GM23338 (cell line): ENCODE measurements around the gene TBX1. TPM values are rescaled to one million over a fixed set of nuclear protein-coding genes. Genes with fewer than 3 reads are reported as not detected.

Source experiments
- ATAC-seq: fragments of 200-7000 bp; cut with Tn5 transposase; 3 replicates; pipeline ENCODE4 v1.9.1; 2020
- DNase-seq: peaks from one replicate; pipeline ENCODE4 v3.0.0-alpha.2; 2015; ENCODE audit warnings: low spot score
- H2AFZ ChIP-seq: fragments of 200-600 bp; sonication (generic); 2 replicates; pipeline ENCODE4 v1.8.0; 2016; ENCODE audit warnings: antibody characterized with exemption, mild to moderate bottlenecking, moderate library complexity
- H3F3A ChIP-seq: fragments of 200-600 bp; sonication (generic); replicated peaks from 2 replicates; pipeline ENCODE4 v1.8.0; 2017; ENCODE audit warnings: antibody characterized with exemption, mixed run types, low read depth
- H3K27ac ChIP-seq: fragments of 200-600 bp; sonication (generic); 2 replicates; pipeline ENCODE4 v1.6.1; 2016; ENCODE audit warnings: low read depth
- H3K27me3 ChIP-seq: fragments of 200-600 bp; sonication (generic); 2 replicates; pipeline ENCODE4 v1.8.0; 2016; ENCODE audit warnings: mild to moderate bottlenecking, mixed run types, moderate library complexity; ENCODE audit not compliant: insufficient read depth
- H3K36me3 ChIP-seq: fragments of 200-600 bp; sonication (generic); 2 replicates; pipeline ENCODE4 v1.8.0; 2016; ENCODE audit warnings: mild to moderate bottlenecking; ENCODE audit not compliant: insufficient read depth
- H3K4me1 ChIP-seq: fragments of 200-600 bp; sonication (generic); 2 replicates; pipeline ENCODE4 v1.8.0; 2016; ENCODE audit warnings: mild to moderate bottlenecking, moderate library complexity; ENCODE audit not compliant: insufficient read depth
- H3K4me2 ChIP-seq: fragments of 200-600 bp; sonication (generic); 2 replicates; pipeline ENCODE4 v1.7.1; 2017; ENCODE audit warnings: mixed run types
- H3K4me3 ChIP-seq: fragments of 200-600 bp; sonication (generic); 2 replicates; pipeline ENCODE4 v1.6.1; 2016; ENCODE audit warnings: mixed run types
- H3K79me2 ChIP-seq: fragments of 200-600 bp; sonication (generic); replicated peaks from 2 replicates; pipeline ENCODE4 v1.8.0; 2017; ENCODE audit warnings: mild to moderate bottlenecking; ENCODE audit not compliant: insufficient read depth
- H3K9me2 ChIP-seq: fragments of 200-600 bp; sonication (generic); 2 replicates; pipeline ENCODE4 v1.8.0; 2017; ENCODE audit not compliant: insufficient read depth
- H4K20me1 ChIP-seq: fragments of 200-600 bp; sonication (generic); replicated peaks from 2 replicates; pipeline ENCODE4 v1.8.0; 2017; ENCODE audit warnings: mild to moderate bottlenecking; ENCODE audit not compliant: insufficient read depth
- H3K27ac Mint-ChIP-seq: 2 replicates; pipeline ENCODE4 v1.8.0; 2020; ENCODE audit warnings: inconsistent platforms, mild to moderate bottlenecking, moderate library complexity, mixed read lengths
- H3K27me3 Mint-ChIP-seq: 3 replicates; pipeline ENCODE4 v1.8.0; 2022; ENCODE audit warnings: low read depth, mild to moderate bottlenecking, moderate library complexity, mixed read lengths, inconsistent platforms; ENCODE audit not compliant: insufficient read depth, poor library complexity
- H3K36me3 Mint-ChIP-seq: 3 replicates; pipeline ENCODE4 v1.8.0; 2021; ENCODE audit warnings: low read depth, mild to moderate bottlenecking, inconsistent platforms, moderate library complexity, mixed read lengths
- H3K4me1 Mint-ChIP-seq: 3 replicates; pipeline ENCODE4 v1.8.0; 2020; ENCODE audit warnings: mild to moderate bottlenecking, inconsistent platforms, mixed read lengths
- H3K4me3 Mint-ChIP-seq: 3 replicates; pipeline ENCODE4 v1.8.0; 2021; ENCODE audit warnings: moderate library complexity, mild to moderate bottlenecking, inconsistent platforms, mixed read lengths
- H3K9me3 Mint-ChIP-seq: 3 replicates; pipeline ENCODE4 v1.8.0; 2020; ENCODE audit warnings: moderate library complexity, mild to moderate bottlenecking, inconsistent platforms, mixed read lengths
- EZH2 ChIP-seq: fragments of 200-600 bp; sonication (generic); IDR thresholded peaks from one replicate; pipeline ENCODE4 v1.8.0; 2017; ENCODE audit warnings: antibody characterized with exemption, mild to moderate bottlenecking, low read depth; ENCODE audit not compliant: unreplicated experiment
- EZH2phosphoT487 ChIP-seq: fragments of 200-600 bp; sonication (generic); IDR thresholded peaks from one replicate; pipeline ENCODE4 v1.8.1; 2018; ENCODE audit warnings: antibody characterized with exemption; ENCODE audit not compliant: unreplicated experiment
- polyA plus RNA-seq: library from polyadenylated mRNA; unstranded; fragments of >200 nt; fragmentation: Nextera tagmentation; extraction: Ambion mirVana; gene quantifications from 2 replicates; pipeline ENCODE4 v1.2.1, GENCODE V29; 2016
- total RNA-seq: library from RNA; depleted of rRNA; stranded (reverse); fragments of >200 nt; shearing (Covaris generic); gene quantifications from 2 replicates; pipeline ENCODE4 v1.2.3, GENCODE V29; 2014
- TF ChIP-seq, protein P1 (sequence below): fragments of 250-450 bp; sonication (Bioruptor Pico); IDR thresholded peaks from 2 replicates; pipeline ENCODE4 v1.5.0; 2020; ENCODE audit warnings: mild to moderate bottlenecking, moderate library complexity
- TF ChIP-seq, protein P2 (sequence below): IDR thresholded peaks from 2 replicates; pipeline ENCODE4 v1.6.1; 2016; ENCODE audit warnings: antibody characterized with exemption

The TBX1 gene
- total and polyA plus RNA-seq, 2 experiments from 2014 or later: 0.19 to 0.66 TPM

DNA sequence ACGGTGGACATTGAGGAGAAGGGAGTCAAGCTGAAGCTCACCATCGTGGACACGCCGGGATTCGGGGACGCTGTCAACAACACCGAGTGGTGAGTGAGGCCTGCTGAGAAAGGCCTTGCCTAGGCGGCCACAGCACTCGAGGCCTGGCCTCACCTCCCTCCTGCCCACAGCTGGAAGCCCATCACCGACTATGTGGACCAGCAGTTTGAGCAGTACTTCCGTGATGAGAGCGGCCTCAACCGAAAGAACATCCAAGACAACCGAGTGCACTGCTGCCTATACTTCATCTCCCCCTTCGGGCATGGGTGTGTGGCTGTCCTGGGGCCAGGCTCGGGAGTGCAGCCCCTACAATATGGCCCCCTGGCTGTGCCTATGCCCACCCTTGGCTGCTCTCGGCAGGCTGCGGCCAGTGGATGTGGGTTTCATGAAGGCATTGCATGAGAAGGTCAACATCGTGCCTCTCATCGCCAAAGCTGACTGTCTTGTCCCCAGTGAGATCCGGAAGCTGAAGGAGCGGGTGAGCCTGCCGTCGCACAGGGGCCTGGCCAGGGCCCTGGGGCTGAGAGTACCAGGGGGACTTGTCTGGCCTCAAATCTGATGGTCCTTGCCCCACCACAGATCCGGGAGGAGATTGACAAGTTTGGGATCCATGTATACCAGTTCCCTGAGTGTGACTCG is 40.3 kb upstream of the TBX1 start (continued):
- TF ChIP-seq, protein P1, sequence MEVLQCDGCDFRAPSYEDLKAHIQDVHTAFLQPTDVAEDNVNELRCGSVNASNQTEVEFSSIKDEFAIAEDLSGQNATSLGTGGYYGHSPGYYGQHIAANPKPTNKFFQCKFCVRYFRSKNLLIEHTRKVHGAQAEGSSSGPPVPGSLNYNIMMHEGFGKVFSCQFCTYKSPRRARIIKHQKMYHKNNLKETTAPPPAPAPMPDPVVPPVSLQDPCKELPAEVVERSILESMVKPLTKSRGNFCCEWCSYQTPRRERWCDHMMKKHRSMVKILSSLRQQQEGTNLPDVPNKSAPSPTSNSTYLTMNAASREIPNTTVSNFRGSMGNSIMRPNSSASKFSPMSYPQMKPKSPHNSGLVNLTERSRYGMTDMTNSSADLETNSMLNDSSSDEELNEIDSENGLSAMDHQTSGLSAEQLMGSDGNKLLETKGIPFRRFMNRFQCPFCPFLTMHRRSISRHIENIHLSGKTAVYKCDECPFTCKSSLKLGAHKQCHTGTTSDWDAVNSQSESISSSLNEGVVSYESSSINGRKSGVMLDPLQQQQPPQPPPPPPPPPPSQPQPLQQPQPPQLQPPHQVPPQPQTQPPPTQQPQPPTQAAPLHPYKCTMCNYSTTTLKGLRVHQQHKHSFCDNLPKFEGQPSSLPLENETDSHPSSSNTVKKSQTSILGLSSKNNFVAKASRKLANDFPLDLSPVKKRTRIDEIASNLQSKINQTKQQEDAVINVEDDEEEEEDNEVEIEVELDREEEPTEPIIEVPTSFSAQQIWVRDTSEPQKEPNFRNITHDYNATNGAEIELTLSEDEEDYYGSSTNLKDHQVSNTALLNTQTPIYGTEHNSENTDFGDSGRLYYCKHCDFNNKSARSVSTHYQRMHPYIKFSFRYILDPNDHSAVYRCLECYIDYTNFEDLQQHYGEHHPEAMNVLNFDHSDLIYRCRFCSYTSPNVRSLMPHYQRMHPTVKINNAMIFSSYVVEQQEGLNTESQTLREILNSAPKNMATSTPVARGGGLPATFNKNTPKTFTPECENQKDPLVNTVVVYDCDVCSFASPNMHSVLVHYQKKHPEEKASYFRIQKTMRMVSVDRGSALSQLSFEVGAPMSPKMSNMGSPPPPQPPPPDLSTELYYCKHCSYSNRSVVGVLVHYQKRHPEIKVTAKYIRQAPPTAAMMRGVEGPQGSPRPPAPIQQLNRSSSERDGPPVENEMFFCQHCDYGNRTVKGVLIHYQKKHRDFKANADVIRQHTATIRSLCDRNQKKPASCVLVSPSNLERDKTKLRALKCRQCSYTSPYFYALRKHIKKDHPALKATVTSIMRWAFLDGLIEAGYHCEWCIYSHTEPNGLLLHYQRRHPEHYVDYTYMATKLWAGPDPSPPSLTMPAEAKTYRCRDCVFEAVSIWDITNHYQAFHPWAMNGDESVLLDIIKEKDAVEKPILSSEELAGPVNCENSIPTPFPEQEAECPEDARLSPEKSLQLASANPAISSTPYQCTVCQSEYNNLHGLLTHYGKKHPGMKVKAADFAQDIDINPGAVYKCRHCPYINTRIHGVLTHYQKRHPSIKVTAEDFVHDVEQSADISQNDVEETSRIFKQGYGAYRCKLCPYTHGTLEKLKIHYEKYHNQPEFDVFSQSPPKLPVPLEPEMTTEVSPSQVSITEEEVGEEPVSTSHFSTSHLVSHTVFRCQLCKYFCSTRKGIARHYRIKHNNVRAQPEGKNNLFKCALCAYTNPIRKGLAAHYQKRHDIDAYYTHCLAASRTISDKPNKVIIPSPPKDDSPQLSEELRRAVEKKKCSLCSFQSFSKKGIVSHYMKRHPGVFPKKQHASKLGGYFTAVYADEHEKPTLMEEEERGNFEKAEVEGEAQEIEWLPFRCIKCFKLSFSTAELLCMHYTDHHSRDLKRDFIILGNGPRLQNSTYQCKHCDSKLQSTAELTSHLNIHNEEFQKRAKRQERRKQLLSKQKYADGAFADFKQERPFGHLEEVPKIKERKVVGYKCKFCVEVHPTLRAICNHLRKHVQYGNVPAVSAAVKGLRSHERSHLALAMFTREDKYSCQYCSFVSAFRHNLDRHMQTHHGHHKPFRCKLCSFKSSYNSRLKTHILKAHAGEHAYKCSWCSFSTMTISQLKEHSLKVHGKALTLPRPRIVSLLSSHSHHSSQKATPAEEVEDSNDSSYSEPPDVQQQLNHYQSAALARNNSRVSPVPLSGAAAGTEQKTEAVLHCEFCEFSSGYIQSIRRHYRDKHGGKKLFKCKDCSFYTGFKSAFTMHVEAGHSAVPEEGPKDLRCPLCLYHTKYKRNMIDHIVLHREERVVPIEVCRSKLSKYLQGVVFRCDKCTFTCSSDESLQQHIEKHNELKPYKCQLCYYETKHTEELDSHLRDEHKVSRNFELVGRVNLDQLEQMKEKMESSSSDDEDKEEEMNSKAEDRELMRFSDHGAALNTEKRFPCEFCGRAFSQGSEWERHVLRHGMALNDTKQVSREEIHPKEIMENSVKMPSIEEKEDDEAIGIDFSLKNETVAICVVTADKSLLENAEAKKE (CRISPR knock-in tag): no peak

DNA sequence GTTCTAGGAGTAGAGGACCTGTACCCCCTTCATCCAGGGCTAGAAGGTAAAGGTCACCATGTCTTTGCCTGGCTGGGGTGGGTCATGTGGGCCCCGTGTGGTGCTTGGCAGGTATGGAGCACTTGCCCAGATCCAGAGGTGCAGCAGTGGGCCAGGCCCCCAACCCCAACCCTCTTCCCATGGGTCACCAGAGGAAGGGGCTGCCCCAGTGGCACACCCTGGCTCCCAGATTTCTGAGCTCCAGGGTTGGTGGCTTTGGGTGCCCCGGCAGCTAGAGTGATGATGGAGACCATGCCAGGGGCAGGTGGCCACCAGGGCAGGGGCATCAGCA is 39.6 kb upstream of the TBX1 start:
- peaks cover 7% of the 10 kb centered on the region for H4K20me1 ChIP-seq
- H3K4me3 Mint-ChIP-seq: peak overlapping the region; percentile 63; the same call in 2 of the 3 replicates
- H2AFZ ChIP-seq: no peak overlapping the region
- no peak overlapping the region for H3K4me3 ChIP-seq
- H3K4me1 Mint-ChIP-seq: peaks cover 19% of the 10 kb centered on the region
- H3K9me2 ChIP-seq: no peaks in the 10 kb centered on the region
- no peak for DNase-seq
- H3K36me3 Mint-ChIP-seq: peaks cover 11% of the 10 kb centered on the region
- H3K4me2 ChIP-seq: no peak overlapping the region; the same call in 1 of the 2 replicates
- H3K36me3 ChIP-seq: no peaks in the 10 kb centered on the region
- H3K27me3 ChIP-seq: peaks cover 94% of the 10 kb centered on the region
- peaks cover 5% of the 10 kb centered on the region; the same call in 1 of the 2 replicates for H3K4me1 ChIP-seq
- no peak overlapping the region for H3K27ac Mint-ChIP-seq
- no peak overlapping the region for H3K27ac ChIP-seq
- H3F3A ChIP-seq: 0 out of 2 replicates have a peak, but pooled peaks cover 7% of the 10 kb centered on the region
- ATAC-seq: no peak
- peaks cover 7% of the 10 kb centered on the region; the same call in 2 of the 3 replicates for H3K9me3 Mint-ChIP-seq
- peaks cover 78% of the 10 kb centered on the region for H3K27me3 Mint-ChIP-seq
- TF ChIP-seq EZH2phosphoT487 (no peak), EZH2 (peak; percentile 12)
- TF ChIP-seq, protein P2, sequence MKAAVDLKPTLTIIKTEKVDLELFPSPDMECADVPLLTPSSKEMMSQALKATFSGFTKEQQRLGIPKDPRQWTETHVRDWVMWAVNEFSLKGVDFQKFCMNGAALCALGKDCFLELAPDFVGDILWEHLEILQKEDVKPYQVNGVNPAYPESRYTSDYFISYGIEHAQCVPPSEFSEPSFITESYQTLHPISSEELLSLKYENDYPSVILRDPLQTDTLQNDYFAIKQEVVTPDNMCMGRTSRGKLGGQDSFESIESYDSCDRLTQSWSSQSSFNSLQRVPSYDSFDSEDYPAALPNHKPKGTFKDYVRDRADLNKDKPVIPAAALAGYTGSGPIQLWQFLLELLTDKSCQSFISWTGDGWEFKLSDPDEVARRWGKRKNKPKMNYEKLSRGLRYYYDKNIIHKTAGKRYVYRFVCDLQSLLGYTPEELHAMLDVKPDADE: no peak
- no peaks in the 10 kb centered on the region for H3K79me2 ChIP-seq
